HG03432 (cell line): ENCODE results near the gene ESYT2.

ENCODE experiments used
- ATAC-seq: cut with Tn5 transposase; IDR thresholded peaks from one replicate; pipeline ENCODE4 v1.9.1; 2021; ENCODE audit warnings: mild to moderate bottlenecking, moderate library complexity; ENCODE audit not compliant: unreplicated experiment

ESYT2 gene

GRCh38 chr7:158805937-158806336 lies 23.4 kb downstream of the ESYT2 start:
- no peak for ATAC-seq

GRCh38 chr7:158805414-158805813 lies 23.9 kb downstream of the ESYT2 start:
- ATAC-seq = no peak

GRCh38 chr7:158804335-158804734 lies 25.0 kb downstream of the ESYT2 start:
- no peak for ATAC-seq

- ATAC-seq = no peak
Observed at GRCh38 chr7:158803367-158803969, 25.8 kb downstream of the ESYT2 start.

GRCh38 chr7:158802535-158803366 lies 26.6 kb downstream of the ESYT2 start:
- no peak for ATAC-seq

GRCh38 chr7:158798741-158799140 lies 30.6 kb downstream of the ESYT2 start:
- no peak for ATAC-seq

GRCh38 chr7:158796667-158797066 lies 32.6 kb downstream of the ESYT2 start:
- ATAC-seq = no peak

GRCh38 chr7:158795272-158795671 lies 34.0 kb downstream of the ESYT2 start:
- no peak for ATAC-seq

- ATAC-seq = no peak
Observed at GRCh38 chr7:158791107-158791506, 38.2 kb downstream of the ESYT2 start.

- no peak for ATAC-seq
Observed at GRCh38 chr7:158789842-158790241, 39.5 kb downstream of the ESYT2 start.

GRCh38 chr7:158786898-158787297 lies 42.4 kb downstream of the ESYT2 start:
- no peak for ATAC-seq

- no peak for ATAC-seq
Observed at GRCh38 chr7:158784270-158784669, 45.0 kb downstream of the ESYT2 start.

GRCh38 chr7:158783595-158783994 lies 45.7 kb downstream of the ESYT2 start:
- ATAC-seq = no peak

- ATAC-seq = no peak
Observed at GRCh38 chr7:158782761-158783401, 46.4 kb downstream of the ESYT2 start.

GRCh38 chr7:158781974-158782664 lies 47.2 kb downstream of the ESYT2 start:
- no peak for ATAC-seq

- ATAC-seq = no peak
Observed at GRCh38 chr7:158781217-158781973, 47.9 kb downstream of the ESYT2 start.

- ATAC-seq = no peak
Observed at GRCh38 chr7:158779061-158780000, 50.0 kb downstream of the ESYT2 start.

GRCh38 chr7:158778471-158778870 lies 50.8 kb downstream of the ESYT2 start:
- ATAC-seq = no peak

- no peak for ATAC-seq
Observed at GRCh38 chr7:158777793-158778192, 51.5 kb downstream of the ESYT2 start.

- ATAC-seq = no peak
Observed at GRCh38 chr7:158776474-158776873, 52.8 kb downstream of the ESYT2 start.
